ENCODE measurements around the gene CEP112.

DNA sequence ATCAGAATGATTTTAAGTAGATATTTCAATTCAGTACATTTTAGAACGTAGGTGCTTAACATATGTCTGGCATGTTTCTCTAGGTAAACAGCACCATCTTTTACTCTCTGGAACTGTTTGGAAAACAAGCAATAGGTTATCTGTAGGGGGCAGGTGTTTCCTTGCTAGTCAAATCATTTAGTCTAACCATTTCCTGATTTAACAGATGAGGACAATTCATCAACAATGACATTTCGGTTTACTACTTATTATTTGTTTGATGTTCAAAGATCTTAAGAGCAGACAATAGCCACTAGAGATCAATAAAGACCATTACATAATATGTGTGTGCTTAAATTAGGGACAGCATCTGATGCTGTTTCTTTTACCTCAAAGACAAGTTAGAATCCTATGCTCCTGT lies 173.1 kb downstream of the CEP112 start:
- TF ChIP-seq NFE2L1 (CRISPR knock-in tag; IDR thresholded peaks at IDR 0.05) (no peak), CTCF (IDR thresholded peaks at IDR 0.05) (no peak)
- TF ChIP-seq, protein P1, sequence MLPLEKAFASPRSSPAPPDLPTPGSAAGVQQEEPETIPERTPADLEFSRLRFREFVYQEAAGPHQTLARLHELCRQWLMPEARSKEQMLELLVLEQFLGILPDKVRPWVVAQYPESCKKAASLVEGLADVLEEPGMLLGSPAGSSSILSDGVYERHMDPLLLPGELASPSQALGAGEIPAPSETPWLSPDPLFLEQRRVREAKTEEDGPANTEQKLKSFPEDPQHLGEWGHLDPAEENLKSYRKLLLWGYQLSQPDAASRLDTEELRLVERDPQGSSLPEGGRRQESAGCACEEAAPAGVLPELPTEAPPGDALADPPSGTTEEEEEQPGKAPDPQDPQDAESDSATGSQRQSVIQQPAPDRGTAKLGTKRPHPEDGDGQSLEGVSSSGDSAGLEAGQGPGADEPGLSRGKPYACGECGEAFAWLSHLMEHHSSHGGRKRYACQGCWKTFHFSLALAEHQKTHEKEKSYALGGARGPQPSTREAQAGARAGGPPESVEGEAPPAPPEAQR (CRISPR knock-in tag; IDR thresholded peaks at IDR 0.05): no peak

All from WTC11 (cell line).